Fibroblast of mammary gland (primary cell): ENCODE measurements around the gene NUBP1.

Experiments
- DNase-seq: peaks from one replicate; pipeline ENCODE4 v3.0.0-alpha.2; 2010; ENCODE audit warnings: low read depth
- H3K4me3 ChIP-seq: 2 replicates; pipeline ENCODE4 v1.5.1; 2011; ENCODE audit warnings: low read depth, mild to moderate bottlenecking, low read length, moderate library complexity; ENCODE audit not compliant: control insufficient read depth
- TF ChIP-seq, protein P1 (sequence below): conservative IDR thresholded peaks from 2 replicates; pipeline ENCODE4 v1.5.1; 2011; ENCODE audit warnings: low read depth, low read length, inconsistent platforms; ENCODE audit not compliant: control insufficient read depth, insufficient read depth

Gene NUBP1

DNA sequence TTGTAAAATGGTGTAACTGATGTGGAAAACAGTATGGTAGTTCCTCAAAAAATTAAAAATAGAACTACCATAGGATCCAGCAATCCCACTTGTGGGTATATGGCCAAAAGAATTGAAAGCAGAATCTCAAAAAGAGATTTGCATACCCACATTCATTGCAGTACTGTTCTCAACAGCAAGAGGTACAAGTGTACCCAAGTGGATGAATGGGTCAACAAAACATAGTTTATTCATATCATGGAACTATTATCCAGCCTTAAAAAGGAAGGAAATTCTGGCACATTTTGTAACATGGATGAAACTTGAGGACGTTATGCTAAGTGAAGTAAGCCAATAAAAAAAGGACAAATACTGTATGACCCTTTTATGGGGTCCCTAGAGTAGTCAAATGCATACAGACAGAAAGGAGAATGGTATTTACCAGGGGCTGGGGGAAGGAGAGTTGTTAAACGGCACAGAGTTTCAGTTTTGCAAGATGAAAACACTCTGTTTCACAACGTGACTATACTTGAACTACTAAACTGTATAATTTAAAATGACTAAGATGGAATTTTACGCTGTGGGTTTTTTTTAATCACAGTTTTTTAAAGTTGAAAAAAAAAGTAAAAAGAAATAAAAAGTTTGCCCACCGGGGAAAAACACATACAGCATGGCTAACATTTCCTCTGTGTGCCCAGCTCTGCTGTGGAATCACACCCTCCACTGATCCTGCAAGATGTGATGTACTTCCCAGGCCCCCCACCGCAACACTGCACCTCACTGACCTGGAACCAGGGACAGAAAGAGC is 68.9 kb downstream of the NUBP1 start:
- TF ChIP-seq, protein P1, sequence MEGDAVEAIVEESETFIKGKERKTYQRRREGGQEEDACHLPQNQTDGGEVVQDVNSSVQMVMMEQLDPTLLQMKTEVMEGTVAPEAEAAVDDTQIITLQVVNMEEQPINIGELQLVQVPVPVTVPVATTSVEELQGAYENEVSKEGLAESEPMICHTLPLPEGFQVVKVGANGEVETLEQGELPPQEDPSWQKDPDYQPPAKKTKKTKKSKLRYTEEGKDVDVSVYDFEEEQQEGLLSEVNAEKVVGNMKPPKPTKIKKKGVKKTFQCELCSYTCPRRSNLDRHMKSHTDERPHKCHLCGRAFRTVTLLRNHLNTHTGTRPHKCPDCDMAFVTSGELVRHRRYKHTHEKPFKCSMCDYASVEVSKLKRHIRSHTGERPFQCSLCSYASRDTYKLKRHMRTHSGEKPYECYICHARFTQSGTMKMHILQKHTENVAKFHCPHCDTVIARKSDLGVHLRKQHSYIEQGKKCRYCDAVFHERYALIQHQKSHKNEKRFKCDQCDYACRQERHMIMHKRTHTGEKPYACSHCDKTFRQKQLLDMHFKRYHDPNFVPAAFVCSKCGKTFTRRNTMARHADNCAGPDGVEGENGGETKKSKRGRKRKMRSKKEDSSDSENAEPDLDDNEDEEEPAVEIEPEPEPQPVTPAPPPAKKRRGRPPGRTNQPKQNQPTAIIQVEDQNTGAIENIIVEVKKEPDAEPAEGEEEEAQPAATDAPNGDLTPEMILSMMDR, result no peak

DNA sequence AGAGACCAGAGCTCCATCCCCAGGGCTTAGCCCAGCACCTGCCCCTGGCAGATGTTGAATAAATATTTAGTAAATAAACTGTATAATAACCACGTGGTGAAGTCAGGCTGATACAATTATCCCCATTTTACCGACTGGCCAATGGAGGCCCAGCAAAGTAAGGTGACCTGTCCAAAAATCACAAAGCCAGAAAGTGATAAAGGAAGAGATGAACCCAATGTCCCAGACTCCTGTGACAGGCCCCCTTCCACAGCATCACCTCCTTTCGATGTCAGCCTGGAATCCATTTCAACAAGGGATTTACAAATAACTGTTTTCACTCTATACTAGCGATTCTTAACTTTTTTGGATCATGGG is 69.4 kb downstream of the NUBP1 start:
- DNase-seq, result no peak
- H3K4me3 ChIP-seq, result no peak overlapping the region
- TF ChIP-seq, protein P1, result no peak

More for the DNA sequence above, 68.9 kb downstream of the NUBP1 start:
- DNase-seq, result no peak
- H3K4me3 ChIP-seq, result no peak overlapping the region

DNA sequence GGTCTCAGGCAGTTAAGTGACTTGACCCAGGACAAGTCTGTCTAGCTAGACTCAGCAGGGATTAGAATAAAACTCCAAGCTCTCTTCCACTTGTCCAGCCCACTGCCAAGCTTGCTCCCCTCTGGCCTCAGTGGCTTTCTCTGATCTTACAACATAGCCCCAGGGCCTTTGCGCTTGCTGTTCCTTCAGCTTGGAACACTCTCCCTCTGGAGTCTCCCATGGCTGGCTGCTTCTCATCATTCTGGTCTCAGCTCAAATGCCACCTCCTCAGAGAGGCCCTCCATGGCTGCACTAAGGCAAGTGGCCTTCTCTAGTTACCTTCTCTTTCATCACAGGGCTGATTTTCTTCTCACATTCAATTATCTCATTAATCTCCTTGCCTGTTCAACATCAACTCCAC is 73.9 kb downstream of the NUBP1 start:
- TF ChIP-seq, protein P1, result no peak
- no peak overlapping the region for H3K4me3 ChIP-seq

GRCh38 chr16:10817963-10818941 is 74.6 kb downstream of the NUBP1 start, which contains the start of gene TVP23A:
TVP23A (minus strand) TSS chr16:10818794; CDS start chr16:10818493, 301 bp downstream.
- no peak for DNase-seq
- H3K4me3 ChIP-seq, result no peak within 1 kb of the TSS
- TF ChIP-seq, protein P1, result no peak

More for the DNA sequence above, 73.9 kb downstream of the NUBP1 start:
- DNase-seq, result no peak
